Inflammatory macrophage treated with lipopolysaccharide for 1 hour (primary cell): Measurements from ENCODE around the gene ADCY2.

Source experiments
- DNase-seq, 2 donors: peaks; one replicate each; pipeline ENCODE4 v3.0.0-alpha.2; 2020 to 2022

The ADCY2 gene

GRCh38 chr5:7802855-7803254, 406.9 kb downstream of the ADCY2 start:
- peak; percentile 91 to 95 for DNase-seq

DNA sequence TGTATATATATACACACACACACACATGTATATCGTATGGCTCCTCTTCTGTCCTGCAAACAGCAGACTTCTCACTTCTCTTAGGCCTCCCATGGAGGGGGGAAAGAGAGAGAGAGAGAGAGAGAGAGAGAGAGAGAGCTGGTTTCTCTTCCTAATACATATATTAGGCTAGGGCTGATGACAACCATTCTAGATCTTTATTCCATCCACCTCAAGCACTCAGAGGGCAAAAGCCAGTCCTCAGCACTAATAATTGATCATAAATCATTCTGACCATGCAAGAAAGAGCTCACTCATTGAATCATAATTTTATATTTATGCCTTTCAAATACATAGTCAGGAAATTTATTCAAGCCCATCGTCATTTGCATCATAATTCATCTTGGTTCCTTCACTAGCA, 408.0 kb downstream of the ADCY2 start:
- no peak for DNase-seq

- DNase-seq = peak; percentile 11 to 22
These were observed 409.4 kb downstream of the ADCY2 start for GRCh38 chr5:7805379-7805778.

DNA sequence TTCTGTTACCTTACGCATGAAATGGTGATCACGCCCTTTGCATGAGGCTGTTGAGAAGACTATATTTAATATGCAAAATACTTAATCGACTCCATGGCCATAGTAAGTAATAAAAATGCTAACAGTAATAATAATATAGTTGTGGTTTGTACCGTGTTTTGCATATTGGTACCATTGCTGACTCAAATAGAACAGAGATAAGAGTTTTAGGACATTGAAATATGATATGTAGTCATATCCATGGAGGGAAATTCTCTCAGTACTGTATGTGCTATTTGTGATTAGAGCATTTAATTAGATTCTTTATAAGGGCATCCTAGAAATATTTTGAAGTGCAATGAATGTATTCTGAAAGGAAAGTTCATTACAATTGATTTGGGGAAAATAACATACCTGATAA, 413.1 kb downstream of the ADCY2 start:
- DNase-seq = no peak

DNA sequence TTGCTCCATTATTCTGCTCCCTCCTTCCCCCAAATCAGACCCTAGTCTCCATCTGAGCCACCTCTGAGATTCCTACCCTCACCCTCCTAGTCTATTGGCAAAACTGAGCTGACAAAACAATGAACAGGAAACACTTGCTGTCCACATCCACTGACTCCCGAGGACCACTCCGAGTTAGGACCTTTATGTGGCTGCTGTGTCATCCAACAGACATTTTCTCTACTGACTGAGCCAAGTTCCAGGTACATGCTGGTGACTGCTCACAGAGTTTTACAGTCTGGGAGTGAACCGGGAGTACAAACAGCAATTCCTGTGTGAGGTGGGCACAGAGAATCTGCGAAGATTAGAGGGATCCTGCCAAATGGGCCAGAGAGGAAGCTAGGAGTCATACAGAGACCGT, 415.8 kb downstream of the ADCY2 start:
- DNase-seq = no peak

- DNase-seq = no peak
These were observed 417.1 kb downstream of the ADCY2 start for GRCh38 chr5:7813007-7813406.

- no peak for DNase-seq
These were observed 417.6 kb downstream of the ADCY2 start for GRCh38 chr5:7813576-7813975.

GRCh38 chr5:7814816-7815215, 418.9 kb downstream of the ADCY2 start:
- no peak for DNase-seq

DNA sequence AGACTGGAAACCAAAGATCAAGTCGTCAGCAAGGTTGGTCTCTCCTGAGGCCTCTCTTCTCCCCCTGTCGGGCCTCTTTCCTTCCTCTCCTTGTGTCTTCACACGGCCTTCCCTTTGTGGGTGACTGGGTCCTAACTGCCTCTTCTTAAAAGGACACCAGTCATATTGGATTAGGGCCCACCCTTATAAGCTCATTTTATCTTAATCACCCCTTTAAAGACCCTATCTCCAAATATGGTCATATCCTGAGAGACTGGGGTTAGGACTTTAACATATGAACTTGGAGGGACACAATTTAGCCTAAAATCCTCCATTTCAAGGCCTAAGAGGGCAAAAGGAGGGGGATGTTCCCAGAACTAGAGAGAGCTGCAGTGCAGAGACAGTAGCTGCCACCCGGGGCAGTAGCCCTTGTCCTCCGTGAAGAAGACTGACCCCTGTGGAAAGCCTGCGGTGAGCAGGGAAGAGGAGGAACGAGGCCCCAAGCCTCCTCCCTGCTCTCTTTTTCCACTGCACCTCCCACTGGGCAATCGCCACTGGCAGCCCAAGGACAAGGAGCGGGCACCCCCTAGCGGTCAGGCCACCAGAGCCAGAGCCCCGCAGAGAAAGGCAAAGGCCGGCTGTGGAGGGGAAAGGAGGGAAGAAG, 420.1 kb downstream of the ADCY2 start:
- DNase-seq = peak; percentile 55 to 88

- DNase-seq = no peak
These were observed 420.6 kb downstream of the ADCY2 start for GRCh38 chr5:7816535-7816901.

- DNase-seq = no peak
These were observed 426.5 kb downstream of the ADCY2 start for GRCh38 chr5:7822449-7822848.

- no peak for DNase-seq
These were observed 427.7 kb downstream of the ADCY2 start for GRCh38 chr5:7823594-7823993.

- DNase-seq = no peak
These were observed 429.1 kb downstream of the ADCY2 start for GRCh38 chr5:7824995-7825394.

DNA sequence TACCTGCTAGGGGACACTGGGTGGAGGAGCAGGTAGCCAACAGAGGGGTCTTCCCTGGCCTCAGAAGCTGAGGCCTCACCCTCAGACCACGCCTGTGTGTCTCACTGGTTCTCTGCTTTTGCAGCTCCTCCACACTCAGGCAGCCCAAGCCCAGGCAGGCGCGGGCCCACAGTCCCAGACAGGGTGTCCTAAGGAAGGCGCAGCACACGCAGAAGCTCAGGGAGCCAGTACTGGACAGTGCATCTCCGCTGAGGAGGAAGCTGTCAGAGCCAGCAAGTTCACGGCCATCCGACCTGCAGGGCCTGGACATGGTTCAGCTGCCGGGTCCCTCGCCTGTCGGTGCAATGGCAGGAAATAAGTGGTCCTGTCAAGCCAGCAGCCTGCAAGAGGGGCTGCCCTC, 429.7 kb downstream of the ADCY2 start:
- no peak for DNase-seq

DNA sequence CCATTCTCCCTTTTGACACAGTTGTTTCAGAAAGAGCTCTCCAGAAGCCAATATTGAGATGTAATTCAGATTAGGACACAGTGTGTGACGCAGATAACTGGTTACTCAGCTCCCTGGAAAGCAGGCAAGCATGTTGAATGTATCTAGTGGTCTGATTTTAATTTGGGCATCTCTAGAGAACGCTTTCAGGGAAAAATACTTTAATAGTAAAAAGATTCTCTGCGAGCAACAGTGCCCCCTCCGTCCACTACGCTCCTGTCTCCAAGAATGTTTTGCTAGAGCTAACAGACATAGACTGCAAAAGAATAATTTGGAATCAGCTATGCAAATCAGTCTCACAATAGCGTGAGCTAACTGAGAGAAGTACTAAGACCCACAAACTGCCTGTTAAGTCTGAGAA, 431.7 kb downstream of the ADCY2 start:
- no peak for DNase-seq

GRCh38 chr5:7828269-7828668, 432.3 kb downstream of the ADCY2 start:
- no peak for DNase-seq

DNA sequence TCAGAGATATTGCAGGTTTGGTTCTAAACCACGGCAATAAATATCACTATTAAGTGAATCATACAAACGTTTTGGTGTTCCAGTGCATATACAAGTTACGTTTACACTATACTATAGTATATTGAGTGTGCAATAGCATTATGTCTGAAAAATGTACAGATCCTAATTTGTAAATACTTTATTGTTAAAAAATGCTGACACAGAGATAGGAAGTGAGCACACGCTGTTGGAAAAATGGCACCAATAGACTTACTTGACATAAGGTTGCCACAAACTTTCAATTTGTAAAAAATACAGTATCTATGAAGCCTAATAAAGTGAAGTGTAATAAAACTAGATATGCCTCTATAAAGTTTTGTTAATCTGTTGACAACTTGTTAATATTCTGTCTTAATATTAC, 439.0 kb downstream of the ADCY2 start:
- no peak for DNase-seq

DNA sequence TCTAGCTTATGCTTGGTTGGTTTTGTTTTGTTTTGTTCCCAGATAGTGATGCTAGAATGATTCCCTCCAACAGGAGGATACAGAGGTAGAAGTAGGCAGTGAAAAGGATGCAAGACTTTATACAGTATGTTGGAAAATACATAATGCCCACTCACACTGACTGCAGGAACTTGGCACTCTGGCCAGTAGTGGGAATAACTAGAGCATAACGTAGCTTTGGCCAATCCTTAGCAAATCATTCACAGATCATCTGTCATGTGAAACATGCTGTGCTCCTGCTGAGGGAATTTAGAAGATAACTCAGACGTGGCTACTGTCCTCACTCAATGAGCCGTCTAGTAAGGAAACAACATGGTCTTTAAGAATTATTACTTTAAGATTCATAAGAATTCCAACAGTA, 441.5 kb downstream of the ADCY2 start:
- DNase-seq = no peak

GRCh38 chr5:7842531-7842930, 446.6 kb downstream of the ADCY2 start:
- no peak for DNase-seq

DNA sequence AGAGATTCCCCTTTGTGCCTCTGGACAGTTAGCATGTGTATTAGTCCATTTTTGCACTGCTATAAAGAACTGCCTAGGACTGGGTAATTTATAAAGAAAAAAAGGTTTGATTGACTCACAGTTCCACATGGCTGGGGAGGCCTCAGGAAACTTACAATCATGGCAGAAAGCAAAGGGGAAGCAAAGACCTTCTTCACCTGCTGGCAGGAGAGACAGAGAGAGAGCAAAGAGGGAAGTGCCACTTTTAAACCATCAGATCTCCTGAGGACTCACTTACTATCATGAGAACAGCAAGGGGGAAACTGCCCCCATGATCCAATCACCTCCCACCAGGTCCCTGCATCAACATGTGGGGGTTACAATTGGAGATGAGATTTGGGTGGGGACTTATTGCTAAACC, 449.0 kb downstream of the ADCY2 start:
- no peak for DNase-seq

DNA sequence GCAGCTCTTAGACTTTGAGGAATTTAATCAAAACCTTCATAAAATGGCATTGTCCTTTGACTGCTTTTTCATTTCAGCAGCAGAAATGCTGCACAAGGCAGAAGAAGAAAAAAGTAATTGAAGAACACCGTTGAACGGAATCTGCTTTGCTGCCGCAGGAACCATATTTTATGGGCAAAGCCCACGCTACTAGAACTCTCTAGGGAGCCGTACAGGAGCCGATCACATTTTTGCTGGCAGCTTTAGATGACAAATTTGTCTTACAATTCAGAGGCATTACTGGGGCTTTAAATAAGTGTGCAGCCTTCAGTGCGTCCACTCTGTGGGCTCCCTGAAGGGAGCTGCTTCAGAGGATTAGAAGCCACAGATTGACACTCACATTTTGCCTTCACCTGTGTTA, 449.6 kb downstream of the ADCY2 start:
- DNase-seq = no peak

GRCh38 chr5:7846327-7846726, 450.4 kb downstream of the ADCY2 start:
- DNase-seq = no peak

DNA sequence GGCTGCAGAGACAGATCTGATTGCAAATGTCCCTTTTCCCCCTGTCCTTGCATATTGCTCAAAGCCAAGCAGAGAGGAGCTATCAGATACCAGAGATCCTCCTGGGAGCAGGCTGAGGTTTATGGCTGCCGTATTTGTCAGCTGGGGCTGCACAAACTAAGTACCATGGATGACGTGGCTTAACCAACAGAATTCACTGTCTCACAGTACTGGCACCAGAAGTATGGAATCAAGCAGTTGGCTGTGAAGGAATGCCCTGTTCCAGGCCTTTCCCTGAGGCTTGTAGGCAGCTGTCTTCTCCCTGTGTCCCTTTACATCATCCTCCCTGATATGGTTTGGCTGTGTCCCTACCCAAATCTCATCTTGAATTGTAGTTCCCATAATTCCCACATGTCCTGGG, 452.4 kb downstream of the ADCY2 start:
- DNase-seq = no peak

- no peak for DNase-seq
These were observed 453.9 kb downstream of the ADCY2 start for GRCh38 chr5:7849681-7850394.
